Activated T-cell treated with anti-CD3 and anti-CD28 coated beads for 1 hour (primary cell): Measurements from ENCODE around the gene SHLD2.
"Not testable (repeated sequence)": the region's sequence is repeated elsewhere in the genome, so short reads cannot be mapped to it uniquely, and the experiment has no call there.

Experiments used
- DNase-seq: peaks from one replicate; pipeline ENCODE4 v3.0.0-alpha.2; 2020; ENCODE audit warnings: low read depth

SHLD2 gene

GRCh38 chr10:87094373-87095235 lies at the start of gene SHLD2, which contains the start of gene GLUD1:
Gene SHLD2 (plus strand): TSS chr10:87095206. CDS start chr10:87151355, 56,149 bp downstream.
Gene GLUD1 (minus strand): TSS chr10:87094843. CDS start chr10:87094769, 74 bp downstream.
- DNase-seq, result peak; percentile 75

GRCh38 chr10:87045434-87045938 lies 49.5 kb upstream of the SHLD2 start:
- no peak for DNase-seq

GRCh38 chr10:87053111-87053510 lies 41.9 kb upstream of the SHLD2 start:
- DNase-seq, result no peak

GRCh38 chr10:87053577-87054181 lies 41.3 kb upstream of the SHLD2 start:
- no peak for DNase-seq

GRCh38 chr10:87054373-87055295 lies 40.4 kb upstream of the SHLD2 start:
- no peak for DNase-seq

GRCh38 chr10:87058171-87058570 lies 36.8 kb upstream of the SHLD2 start:
- no peak for DNase-seq

GRCh38 chr10:87059401-87059800 lies 35.6 kb upstream of the SHLD2 start:
- no peak for DNase-seq

GRCh38 chr10:87060280-87060928 lies 34.6 kb upstream of the SHLD2 start:
- no peak for DNase-seq

- DNase-seq, result no peak
Observed at GRCh38 chr10:87064651-87065050, 30.4 kb upstream of the SHLD2 start.

- no peak for DNase-seq
Observed at GRCh38 chr10:87066178-87066577, 28.8 kb upstream of the SHLD2 start.

GRCh38 chr10:87066865-87067264 lies 28.1 kb upstream of the SHLD2 start:
- no peak for DNase-seq

GRCh38 chr10:87068281-87068680 lies 26.7 kb upstream of the SHLD2 start:
- DNase-seq, result no peak

GRCh38 chr10:87072449-87072848 lies 22.6 kb upstream of the SHLD2 start:
- DNase-seq, result no peak

- not testable (repeated sequence) for DNase-seq
Observed at GRCh38 chr10:87076421-87076820, 18.6 kb upstream of the SHLD2 start.

GRCh38 chr10:87079106-87079836 lies 15.7 kb upstream of the SHLD2 start:
- DNase-seq, result no peak

- not testable (repeated sequence) for DNase-seq
Observed at GRCh38 chr10:87080621-87081020, 14.4 kb upstream of the SHLD2 start.

- not testable (repeated sequence) for DNase-seq
Observed at GRCh38 chr10:87081574-87081973, 13.4 kb upstream of the SHLD2 start.

GRCh38 chr10:87082219-87082618 lies 12.8 kb upstream of the SHLD2 start:
- DNase-seq, result not testable (repeated sequence)

GRCh38 chr10:87083576-87084290 lies 11.3 kb upstream of the SHLD2 start:
- DNase-seq, result not testable (repeated sequence)

- not testable (repeated sequence) for DNase-seq
Observed at GRCh38 chr10:87084291-87084782, 10.7 kb upstream of the SHLD2 start.
